Measurements from ENCODE around the gene SMARCD1.

DNA sequence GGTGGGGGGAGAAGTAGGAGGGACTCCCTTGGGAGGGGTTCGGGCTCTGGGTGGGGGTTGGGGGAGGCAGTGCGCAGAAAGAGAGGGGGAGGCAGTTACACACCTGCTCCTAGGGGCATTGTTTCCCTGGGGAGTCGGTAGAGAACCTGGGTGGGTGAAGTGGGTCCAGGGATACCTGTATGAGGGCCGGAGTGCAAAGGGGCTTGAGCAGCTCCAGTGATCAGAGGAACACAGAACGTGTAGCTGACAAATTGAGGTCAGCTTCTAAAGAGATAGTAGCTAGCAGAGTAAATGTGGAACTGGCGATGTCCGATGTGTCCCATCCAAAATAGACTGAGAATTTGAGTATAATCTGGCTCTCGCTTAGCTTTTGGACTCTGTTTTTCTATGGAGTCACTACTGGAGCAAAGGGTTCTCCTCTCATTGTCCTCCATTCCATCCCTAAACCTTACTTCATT, 502 bp downstream of the SMARCD1 start:
- TF ChIP-seq, protein P1, sequence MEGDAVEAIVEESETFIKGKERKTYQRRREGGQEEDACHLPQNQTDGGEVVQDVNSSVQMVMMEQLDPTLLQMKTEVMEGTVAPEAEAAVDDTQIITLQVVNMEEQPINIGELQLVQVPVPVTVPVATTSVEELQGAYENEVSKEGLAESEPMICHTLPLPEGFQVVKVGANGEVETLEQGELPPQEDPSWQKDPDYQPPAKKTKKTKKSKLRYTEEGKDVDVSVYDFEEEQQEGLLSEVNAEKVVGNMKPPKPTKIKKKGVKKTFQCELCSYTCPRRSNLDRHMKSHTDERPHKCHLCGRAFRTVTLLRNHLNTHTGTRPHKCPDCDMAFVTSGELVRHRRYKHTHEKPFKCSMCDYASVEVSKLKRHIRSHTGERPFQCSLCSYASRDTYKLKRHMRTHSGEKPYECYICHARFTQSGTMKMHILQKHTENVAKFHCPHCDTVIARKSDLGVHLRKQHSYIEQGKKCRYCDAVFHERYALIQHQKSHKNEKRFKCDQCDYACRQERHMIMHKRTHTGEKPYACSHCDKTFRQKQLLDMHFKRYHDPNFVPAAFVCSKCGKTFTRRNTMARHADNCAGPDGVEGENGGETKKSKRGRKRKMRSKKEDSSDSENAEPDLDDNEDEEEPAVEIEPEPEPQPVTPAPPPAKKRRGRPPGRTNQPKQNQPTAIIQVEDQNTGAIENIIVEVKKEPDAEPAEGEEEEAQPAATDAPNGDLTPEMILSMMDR (IDR thresholded peaks at IDR 0.05; ENCODE audit: low read length), result no peak
- no peak for TF ChIP-seq EZH2 (IDR thresholded peaks at IDR 0.05; ENCODE audit: borderline replicate concordance, low read length)
